HepG2 (cell line): ENCODE data around the gene HOXA11. TPM values are rescaled to one million over a fixed set of nuclear protein-coding genes. Genes with fewer than 3 reads are reported as not detected.

ENCODE experiments used
- ATAC-seq: fragments of 200-7000 bp; cut with Tn5 transposase; 3 replicates; pipeline ENCODE4 v1.9.1; 2020; ENCODE audit warnings: mild to moderate bottlenecking, moderate library complexity
- BruUV-seq: library from RNA; stranded (reverse); fragments of 400-500 nt; replicated peaks from 2 replicates; lab custom pipeline; 2021; lab: Mats Ljungman, UMichigan
- CTCF ChIA-PET: fragments of 300-600 bp; formaldehyde crosslinking; extraction: SDS; loops from one replicate; lab custom pipeline; 2021; ENCODE audit warnings: low total read pairs, inconsistent platforms, low intra/inter-chr PET ratio; lab: Yijun Ruan, JAX
- POLR2A ChIA-PET: fragments of 350-600 bp; sonication (Branson Sonifier 250); formaldehyde crosslinking; loops from one replicate; lab custom pipeline; 2020; ENCODE audit warnings: antibody characterized with exemption, inconsistent platforms; lab: Yijun Ruan, JAX
- DNase-seq: peaks from one replicate; pipeline ENCODE4 v3.0.0-alpha.2; 2015; ENCODE audit warnings: low spot score
- FAIRE-seq: peaks from 3 replicates; lab custom pipeline; 2011; peaks lifted over from hg19 to GRCh38; lab: Jason Lieb, UNC
- H2AFZ ChIP-seq: one replicate; pipeline ENCODE4 v1.6.1; 2011; ENCODE audit warnings: low read length, inconsistent platforms
- H3K27ac ChIP-seq: fragments of 300-600 bp; 3 replicates; pipeline ENCODE4 v1.8.0; 2011; ENCODE audit warnings: mixed run types, mild to moderate bottlenecking, mixed read lengths, low read length, inconsistent platforms; ENCODE audit not compliant: insufficient read depth; ENCODE audit errors: extremely low read length
- H3K27me3 ChIP-seq, 2 experiments: fragments of 200-600 bp in 1 of 2; 2 replicates in 1 of 2; 3 replicates in 1 of 2; pipeline versions ENCODE4 v1.6.0 to v1.8.0; 2011; ENCODE audit warnings: low read length in 2 of 2, mild to moderate bottlenecking in 2 of 2, moderate library complexity in 2 of 2, inconsistent platforms in 1 of 2; ENCODE audit not compliant: insufficient read depth in 2 of 2, control insufficient read depth in 1 of 2
- H3K36me3 ChIP-seq, 2 experiments: fragments of 200-600 bp in 1 of 2; replicated peaks in 1 of 2; 2 replicates in 1 of 2; 3 replicates in 1 of 2; pipeline versions ENCODE4 v1.5.1 to v1.8.0; 2011; ENCODE audit warnings: low read length in 2 of 2, inconsistent platforms in 1 of 2; ENCODE audit not compliant: insufficient read depth in 2 of 2, control insufficient read depth in 1 of 2
- H3K4me1 ChIP-seq: 2 replicates; pipeline ENCODE4 v1.5.1; 2012; ENCODE audit warnings: low read length, inconsistent platforms; ENCODE audit not compliant: insufficient read depth
- H3K4me2 ChIP-seq: 2 replicates; pipeline ENCODE4 v1.6.0; 2011; ENCODE audit warnings: low read depth, low read length, inconsistent platforms
- H3K4me3 ChIP-seq, 3 experiments: fragments of 200-600 bp in 1 of 3; sonication (generic), shearing (Covaris generic) in 1 of 3; replicated peaks in 1 of 3; 2 replicates each; pipeline ENCODE4 v1.5.1; 2011 to 2016; ENCODE audit warnings: low read length in 3 of 3, inconsistent platforms in 2 of 3, low read depth in 2 of 3, mild to moderate bottlenecking in 2 of 3, control low read depth in 1 of 3, mixed read lengths in 1 of 3; ENCODE audit not compliant: insufficient read depth in 1 of 3
- H3K79me2 ChIP-seq: one replicate; pipeline ENCODE4 v1.6.1; 2011; ENCODE audit warnings: low read length, inconsistent platforms; ENCODE audit not compliant: insufficient read depth
- H3K9ac ChIP-seq: 2 replicates; pipeline ENCODE4 v1.6.0; 2011; ENCODE audit warnings: mild to moderate bottlenecking, low read depth, low read length, inconsistent platforms; ENCODE audit not compliant: insufficient read depth
- H3K9me3 ChIP-seq: 2 replicates; pipeline ENCODE4 v1.5.1; 2012; ENCODE audit warnings: mild to moderate bottlenecking, low read length
- H4K20me1 ChIP-seq: 2 replicates; pipeline ENCODE4 v1.6.0; 2011; ENCODE audit warnings: inconsistent platforms, mild to moderate bottlenecking, low read length, moderate library complexity; ENCODE audit not compliant: insufficient read depth
- CBX5 ChIP-seq: sonication (generic); formaldehyde crosslinking; IDR thresholded peaks from 2 replicates; pipeline ENCODE4 v1.4.0; 2020; ENCODE audit warnings: missing genetic modification reagents, borderline replicate concordance
- CCAR2 ChIP-seq: fragments of 200-400 bp; formaldehyde crosslinking; optimal IDR thresholded peaks from 2 replicates; pipeline ENCODE3; 2018; ENCODE audit warnings: low read depth, mild to moderate bottlenecking, low read length, moderate library complexity
- DPF2 ChIP-seq: sonication (generic); formaldehyde crosslinking; IDR thresholded peaks from 2 replicates; pipeline ENCODE4 v1.4.0; 2020; ENCODE audit warnings: mild to moderate bottlenecking, low read depth, missing genetic modification reagents, borderline replicate concordance
- KDM6A ChIP-seq: IDR thresholded peaks from 2 replicates; pipeline ENCODE4 v1.6.1; 2016; ENCODE audit warnings: low read depth
- LBX2 ChIP-seq: sonication (generic); formaldehyde crosslinking; IDR thresholded peaks from 2 replicates; pipeline ENCODE4 v1.5.0; 2020; ENCODE audit warnings: missing genetic modification reagents, mild to moderate bottlenecking, borderline replicate concordance
- PHF5A ChIP-seq: IDR thresholded peaks from one replicate; pipeline ENCODE4 v1.6.1; 2018; ENCODE audit warnings: low read depth, missing genetic modification reagents; ENCODE audit not compliant: unreplicated experiment
- POGK ChIP-seq: sonication (generic); formaldehyde crosslinking; conservative IDR thresholded peaks from 2 replicates; pipeline ENCODE4 v1.8.0; 2022; ENCODE audit warnings: mild to moderate bottlenecking, moderate library complexity, missing genetic modification reagents
- ZNF282 ChIP-seq: fragments of 450-650 bp; IDR thresholded peaks from 2 replicates; pipeline ENCODE4 v1.6.1; 2018; ENCODE audit not compliant: partially characterized antibody
- ZNF562 ChIP-seq: sonication (generic); formaldehyde crosslinking; IDR thresholded peaks from 2 replicates; pipeline ENCODE4 v1.8.0; 2022; ENCODE audit warnings: missing genetic modification reagents, borderline replicate concordance
- ZNF83 ChIP-seq: sonication (generic); formaldehyde crosslinking; IDR thresholded peaks from 2 replicates; pipeline ENCODE4 v1.4.0; 2020; ENCODE audit warnings: missing genetic modification reagents, mild to moderate bottlenecking, borderline replicate concordance
- WGBS: methylation state at CpG from one replicate; pipeline ENCODE4 v1.1.6; 2017; ENCODE audit warnings: low lambda C conversion rate; 5-methylcytosine and 5-hydroxymethylcytosine counted together
- in situ Hi-C: cut with HindIII; loops from 2 replicates; pipeline ENCODE4 v1.10.0; 2017; ENCODE audit warnings: low pct_unique_long_range_greater_than_20kb; ENCODE audit not compliant: extremely low pct_ligation_motif_present
- intact Hi-C: fragments of 100-400 bp; cut with micrococcal nuclease; formaldehyde crosslinking; loops from one replicate; pipeline ENCODE4 v1.10.0; 2022; ENCODE audit not compliant: unreplicated experiment
- polyA plus RNA-seq, 8 experiments: library from polyadenylated mRNA; depleted of rRNA in 3 of 8; stranded (reverse) in 7 of 8; unstranded in 1 of 8; fragments of >200 nt; fragmentation: Illumina TruSeq in 4 of 8; extraction: Trizol in 4 of 8; gene quantifications; 2 replicates each; pipeline versions ENCODE4 v1.2.1 to v1.2.3, GENCODE V29; 2011 to 2016; ENCODE audit warnings: low read depth in 4 of 8, missing spikeins in 1 of 8, mixed read lengths in 1 of 8; ENCODE audit not compliant: insufficient read depth in 1 of 8
- total RNA-seq, 5 experiments: library from RNA; depleted of rRNA; stranded (reverse); fragments of >200 nt; fragmentation: Illumina TruSeq; extraction: Trizol; gene quantifications; 2 replicates each; pipeline ENCODE4 v1.2.3, GENCODE V29; 2016; ENCODE audit warnings: low read depth in 1 of 5
- TF ChIP-seq, protein P1 (sequence below): sonication (generic); formaldehyde crosslinking; IDR thresholded peaks from 2 replicates; pipeline ENCODE4 v1.4.0; 2020; ENCODE audit warnings: missing genetic modification reagents
- TF ChIP-seq, protein P2 (sequence below): IDR thresholded peaks from 2 replicates; pipeline ENCODE4 v1.6.1; 2016; ENCODE audit warnings: missing compliant biosample characterization, missing genetic modification reagents, borderline replicate concordance

Gene HOXA11
- total and polyA plus RNA-seq, 2 of the 13 experiments (the other 11 are each of a cell fraction or from before 2014, with no cell fraction given) = not detected

GRCh38 chr7:27140126-27140857 lies 44.7 kb downstream of the HOXA11 start:
- Histone ChIP-seq H3K27ac (no peak overlapping the region), H3K9me3 (no peaks in the 10 kb centered on the region), H3K4me2 (no peak overlapping the region), H3K4me3 (no peak overlapping the region), H2AFZ (no peak overlapping the region), H3K79me2 (no peaks in the 10 kb centered on the region), H3K4me1 (peaks cover 27% of the 10 kb centered on the region), H4K20me1 (no peaks in the 10 kb centered on the region), H3K36me3 (no peaks in the 10 kb centered on the region; a peak in 2 of 5 replicates), H3K27me3 (no peaks in the 10 kb centered on the region), H3K9ac (no peak overlapping the region)
- FAIRE-seq (no peak), DNase-seq (no peak), ATAC-seq (no peak)
- ChIA-PET POLR2A (interaction anchor here (2.7 kb wide), 1 partner anchor 18 kb away, joined by 13 read pairs; no protein-coding TSS in a partner anchor), CTCF (no interaction called here)
- 96% methylated on average over 15 of the region's 15 CpGs for WGBS
- TF ChIP-seq DPF2 (CRISPR knock-in tag) = no peak
- no peak for TF ChIP-seq KDM6A (CRISPR knock-in tag)
- TF ChIP-seq, protein P1, sequence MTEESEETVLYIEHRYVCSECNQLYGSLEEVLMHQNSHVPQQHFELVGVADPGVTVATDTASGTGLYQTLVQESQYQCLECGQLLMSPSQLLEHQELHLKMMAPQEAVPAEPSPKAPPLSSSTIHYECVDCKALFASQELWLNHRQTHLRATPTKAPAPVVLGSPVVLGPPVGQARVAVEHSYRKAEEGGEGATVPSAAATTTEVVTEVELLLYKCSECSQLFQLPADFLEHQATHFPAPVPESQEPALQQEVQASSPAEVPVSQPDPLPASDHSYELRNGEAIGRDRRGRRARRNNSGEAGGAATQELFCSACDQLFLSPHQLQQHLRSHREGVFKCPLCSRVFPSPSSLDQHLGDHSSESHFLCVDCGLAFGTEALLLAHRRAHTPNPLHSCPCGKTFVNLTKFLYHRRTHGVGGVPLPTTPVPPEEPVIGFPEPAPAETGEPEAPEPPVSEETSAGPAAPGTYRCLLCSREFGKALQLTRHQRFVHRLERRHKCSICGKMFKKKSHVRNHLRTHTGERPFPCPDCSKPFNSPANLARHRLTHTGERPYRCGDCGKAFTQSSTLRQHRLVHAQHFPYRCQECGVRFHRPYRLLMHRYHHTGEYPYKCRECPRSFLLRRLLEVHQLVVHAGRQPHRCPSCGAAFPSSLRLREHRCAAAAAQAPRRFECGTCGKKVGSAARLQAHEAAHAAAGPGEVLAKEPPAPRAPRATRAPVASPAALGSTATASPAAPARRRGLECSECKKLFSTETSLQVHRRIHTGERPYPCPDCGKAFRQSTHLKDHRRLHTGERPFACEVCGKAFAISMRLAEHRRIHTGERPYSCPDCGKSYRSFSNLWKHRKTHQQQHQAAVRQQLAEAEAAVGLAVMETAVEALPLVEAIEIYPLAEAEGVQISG (CRISPR knock-in tag) = no peak
- no peak for TF ChIP-seq ZNF562 (CRISPR knock-in tag)
- TF ChIP-seq, protein P2, sequence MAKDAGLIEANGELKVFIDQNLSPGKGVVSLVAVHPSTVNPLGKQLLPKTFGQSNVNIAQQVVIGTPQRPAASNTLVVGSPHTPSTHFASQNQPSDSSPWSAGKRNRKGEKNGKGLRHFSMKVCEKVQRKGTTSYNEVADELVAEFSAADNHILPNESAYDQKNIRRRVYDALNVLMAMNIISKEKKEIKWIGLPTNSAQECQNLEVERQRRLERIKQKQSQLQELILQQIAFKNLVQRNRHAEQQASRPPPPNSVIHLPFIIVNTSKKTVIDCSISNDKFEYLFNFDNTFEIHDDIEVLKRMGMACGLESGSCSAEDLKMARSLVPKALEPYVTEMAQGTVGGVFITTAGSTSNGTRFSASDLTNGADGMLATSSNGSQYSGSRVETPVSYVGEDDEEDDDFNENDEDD (CRISPR knock-in tag) = no peak
- TF ChIP-seq ZNF282 = no peak
- no peak for TF ChIP-seq CCAR2
- TF ChIP-seq POGK = no peak
- no peak for TF ChIP-seq LBX2
- no peak for TF ChIP-seq PHF5A (CRISPR knock-in tag)
- TF ChIP-seq CBX5 = no peak
- no peak for TF ChIP-seq ZNF83 (CRISPR knock-in tag)
- in situ Hi-C loops (no loop called here), intact Hi-C loops (loop anchor here (5.0 kb wide), 1 partner anchor 763 kb away; no protein-coding TSS in a partner anchor)
- no TSS peak for BruUV-seq
